EH (cell line): ENCODE results near the gene RGL1.
A peak's percentile ranks its signal among the peaks of the same experiment; 100 is the strongest.

Source experiments
- DNase-seq: peaks from one replicate; pipeline ENCODE4 v3.0.0-alpha.2; 2015; ENCODE audit warnings: low read depth

Gene RGL1

GRCh38 chr1:183916574-183916973, 111.7 kb downstream of the RGL1 start:
- DNase-seq: no peak

- DNase-seq: no peak
Observed at GRCh38 chr1:183918589-183918988, 113.7 kb downstream of the RGL1 start.

GRCh38 chr1:183920651-183921050, 115.7 kb downstream of the RGL1 start:
- no peak for DNase-seq

- no peak for DNase-seq
Observed at GRCh38 chr1:183922197-183922596, 117.3 kb downstream of the RGL1 start.

GRCh38 chr1:183925947-183926346, 121.0 kb downstream of the RGL1 start:
- no peak for DNase-seq

GRCh38 chr1:183926983-183927382, 122.1 kb downstream of the RGL1 start:
- peak; percentile 67 for DNase-seq

- DNase-seq: no peak
Observed at GRCh38 chr1:183931646-183932271, 126.8 kb downstream of the RGL1 start.

- DNase-seq: peak; percentile 88
Observed at GRCh38 chr1:183932412-183932811, 127.5 kb downstream of the RGL1 start.

- DNase-seq: no peak
Observed at GRCh38 chr1:183933528-183934179, 128.7 kb downstream of the RGL1 start.

- DNase-seq: no peak
Observed at GRCh38 chr1:183934314-183934713, 129.4 kb downstream of the RGL1 start.

GRCh38 chr1:183936009-183936408, 131.1 kb downstream of the RGL1 start:
- no peak for DNase-seq

GRCh38 chr1:183936791-183937190, 131.9 kb downstream of the RGL1 start:
- no peak for DNase-seq

GRCh38 chr1:183937611-183938010, 132.7 kb downstream of the RGL1 start:
- DNase-seq: no peak

GRCh38 chr1:183941001-183941400, 136.1 kb downstream of the RGL1 start:
- no peak for DNase-seq

- peak; percentile 71 for DNase-seq
Observed at GRCh38 chr1:183942933-183943693, 138.2 kb downstream of the RGL1 start.

GRCh38 chr1:183945428-183946319, 140.8 kb downstream of the RGL1 start:
- peak; percentile 28 for DNase-seq

GRCh38 chr1:183946320-183946613, 141.3 kb downstream of the RGL1 start:
- no peak for DNase-seq

- no peak for DNase-seq
Observed at GRCh38 chr1:183947988-183948387, 143.1 kb downstream of the RGL1 start.

GRCh38 chr1:183952101-183952500, 147.2 kb downstream of the RGL1 start:
- no peak for DNase-seq

- peak; percentile 29 for DNase-seq
Observed at GRCh38 chr1:183953031-183953430, 148.1 kb downstream of the RGL1 start.

- no peak for DNase-seq
Observed at GRCh38 chr1:183954496-183954895, 149.6 kb downstream of the RGL1 start.

- DNase-seq: peak; percentile 86
Observed at GRCh38 chr1:183956559-183957188, 151.8 kb downstream of the RGL1 start.
